SU-DHL-6 (cell line): Measurements from ENCODE around the gene EMP1.

Experiments used
- H2AFZ ChIP-seq: fragments of 200-600 bp; sonication (generic); 2 replicates; pipeline ENCODE4 v1.6.1; 2014; ENCODE audit warnings: low read depth, mild to moderate bottlenecking, moderate library complexity, mixed read lengths, antibody characterized with exemption, low read length; ENCODE audit not compliant: severe bottlenecking
- H3F3A ChIP-seq: fragments of 200-600 bp; shearing (Covaris generic); 2 replicates; pipeline ENCODE4 v1.6.0; 2016; ENCODE audit warnings: antibody characterized with exemption, mild to moderate bottlenecking; ENCODE audit not compliant: insufficient read depth
- H3K27ac ChIP-seq: fragments of 200-600 bp; sonication (generic); 2 replicates; pipeline ENCODE4 v1.5.1; 2016; ENCODE audit warnings: low read depth, mild to moderate bottlenecking, low read length, moderate library complexity, mixed read lengths
- H3K27me3 ChIP-seq: fragments of 200-600 bp; sonication (generic), shearing (Covaris generic); 2 replicates; pipeline ENCODE4 v1.6.0; 2014; ENCODE audit warnings: mild to moderate bottlenecking, low read length
- H3K36me3 ChIP-seq: fragments of 200-600 bp; sonication (generic); 2 replicates; pipeline ENCODE4 v1.6.1; 2014; ENCODE audit warnings: mild to moderate bottlenecking, low read length, mixed read lengths
- H3K4me2 ChIP-seq: fragments of 300-600, 200-600 bp; shearing (Covaris generic), sonication (generic); 2 replicates; pipeline ENCODE4 v1.6.0; 2014; ENCODE audit warnings: low read length, low read depth, mild to moderate bottlenecking; ENCODE audit not compliant: poor library complexity, severe bottlenecking
- H3K4me3 ChIP-seq: fragments of 200-600 bp; sonication (generic); 2 replicates; pipeline ENCODE4 v1.5.1; 2014; ENCODE audit warnings: antibody characterized with exemption, low read length, mild to moderate bottlenecking, mixed read lengths; ENCODE audit not compliant: insufficient read depth, poor library complexity, severe bottlenecking
- H3K79me2 ChIP-seq: fragments of 200-600 bp; sonication (generic); 2 replicates; pipeline ENCODE4 v1.6.1; 2014; ENCODE audit warnings: mild to moderate bottlenecking, low read length, moderate library complexity; ENCODE audit not compliant: insufficient read depth
- H3K9ac ChIP-seq: fragments of 200-600 bp; sonication (generic); 2 replicates; pipeline ENCODE4 v1.7.0; 2014; ENCODE audit warnings: mild to moderate bottlenecking, low read length
- H3K9me2 ChIP-seq: fragments of 200-600 bp; sonication (generic); replicated peaks from 2 replicates; pipeline ENCODE4 v1.6.1; 2014; ENCODE audit warnings: low read length; ENCODE audit not compliant: insufficient read depth
- H3K9me3 ChIP-seq: fragments of 200-600 bp; sonication (generic); 2 replicates; pipeline ENCODE4 v1.6.1; 2014; ENCODE audit warnings: low read length, mixed read lengths; ENCODE audit not compliant: insufficient read depth
- H4K20me1 ChIP-seq: fragments of 200-600 bp; sonication (generic); 2 replicates; pipeline ENCODE4 v1.6.1; 2014; ENCODE audit warnings: low read depth, mild to moderate bottlenecking, antibody characterized with exemption, low read length, moderate library complexity, mixed read lengths
- EZH2phosphoT487 ChIP-seq: fragments of 200-600 bp; sonication (generic), shearing (Covaris generic); conservative IDR thresholded peaks from 2 replicates; pipeline ENCODE4 v1.6.1; 2018; ENCODE audit warnings: mild to moderate bottlenecking, antibody characterized with exemption, low read length, moderate library complexity, mixed read lengths
- TF ChIP-seq, protein P1 (sequence below): fragments of 200-600 bp; sonication (generic); IDR thresholded peaks from one replicate; pipeline ENCODE4 v1.5.1; 2017; ENCODE audit warnings: antibody characterized with exemption, mild to moderate bottlenecking, low read length, moderate library complexity; ENCODE audit not compliant: insufficient read depth, poor library complexity, severe bottlenecking

Gene EMP1

GRCh38 chr12:13220838-13221237 lies 24.3 kb downstream of the EMP1 start:
- no peaks in the 10 kb centered on the region for H3F3A ChIP-seq
- no peak overlapping the region for H2AFZ ChIP-seq
- H3K27me3 ChIP-seq = no peaks in the 10 kb centered on the region
- H3K4me2 ChIP-seq = no peak overlapping the region
- H3K9me3 ChIP-seq = no peaks in the 10 kb centered on the region
- H3K9me2 ChIP-seq = no peaks in the 10 kb centered on the region
- TF ChIP-seq, protein P1, sequence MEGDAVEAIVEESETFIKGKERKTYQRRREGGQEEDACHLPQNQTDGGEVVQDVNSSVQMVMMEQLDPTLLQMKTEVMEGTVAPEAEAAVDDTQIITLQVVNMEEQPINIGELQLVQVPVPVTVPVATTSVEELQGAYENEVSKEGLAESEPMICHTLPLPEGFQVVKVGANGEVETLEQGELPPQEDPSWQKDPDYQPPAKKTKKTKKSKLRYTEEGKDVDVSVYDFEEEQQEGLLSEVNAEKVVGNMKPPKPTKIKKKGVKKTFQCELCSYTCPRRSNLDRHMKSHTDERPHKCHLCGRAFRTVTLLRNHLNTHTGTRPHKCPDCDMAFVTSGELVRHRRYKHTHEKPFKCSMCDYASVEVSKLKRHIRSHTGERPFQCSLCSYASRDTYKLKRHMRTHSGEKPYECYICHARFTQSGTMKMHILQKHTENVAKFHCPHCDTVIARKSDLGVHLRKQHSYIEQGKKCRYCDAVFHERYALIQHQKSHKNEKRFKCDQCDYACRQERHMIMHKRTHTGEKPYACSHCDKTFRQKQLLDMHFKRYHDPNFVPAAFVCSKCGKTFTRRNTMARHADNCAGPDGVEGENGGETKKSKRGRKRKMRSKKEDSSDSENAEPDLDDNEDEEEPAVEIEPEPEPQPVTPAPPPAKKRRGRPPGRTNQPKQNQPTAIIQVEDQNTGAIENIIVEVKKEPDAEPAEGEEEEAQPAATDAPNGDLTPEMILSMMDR = no peak
- no peak for TF ChIP-seq EZH2phosphoT487
- no peak overlapping the region for H3K4me3 ChIP-seq
- no peaks in the 10 kb centered on the region for H4K20me1 ChIP-seq
- H3K36me3 ChIP-seq = no peaks in the 10 kb centered on the region
- no peaks in the 10 kb centered on the region for H3K79me2 ChIP-seq
- H3K9ac ChIP-seq = no peak overlapping the region
- H3K27ac ChIP-seq = no peak overlapping the region

- H3K27ac ChIP-seq = no peak overlapping the region
- no peak overlapping the region for H3K9ac ChIP-seq
- no peaks in the 10 kb centered on the region for H3K27me3 ChIP-seq
- H3K4me3 ChIP-seq = no peak overlapping the region
- no peaks in the 10 kb centered on the region for H3F3A ChIP-seq
- no peaks in the 10 kb centered on the region for H4K20me1 ChIP-seq
- no peaks in the 10 kb centered on the region for H3K36me3 ChIP-seq
- no peaks in the 10 kb centered on the region for H3K79me2 ChIP-seq
- no peak overlapping the region for H2AFZ ChIP-seq
- no peak overlapping the region for H3K4me2 ChIP-seq
- TF ChIP-seq, protein P1 = no peak
- TF ChIP-seq EZH2phosphoT487 = no peak
- H3K9me3 ChIP-seq = no peaks in the 10 kb centered on the region
- H3K9me2 ChIP-seq = no peaks in the 10 kb centered on the region
Measured at GRCh38 chr12:13222076-13222475, 25.6 kb downstream of the EMP1 start.

GRCh38 chr12:13223179-13223804 lies 26.8 kb downstream of the EMP1 start:
- Histone ChIP-seq H3K4me3 (no peak overlapping the region), H3K79me2 (no peaks in the 10 kb centered on the region), H3F3A (no peaks in the 10 kb centered on the region), H3K4me2 (no peak overlapping the region), H2AFZ (no peak overlapping the region), H3K36me3 (no peaks in the 10 kb centered on the region), H3K27ac (no peak overlapping the region), H3K27me3 (no peaks in the 10 kb centered on the region), H3K9me3 (no peaks in the 10 kb centered on the region), H3K9me2 (no peaks in the 10 kb centered on the region), H3K9ac (no peak overlapping the region), H4K20me1 (no peaks in the 10 kb centered on the region)
- no peak for TF ChIP-seq EZH2phosphoT487
- TF ChIP-seq, protein P1 = no peak
